Measurements from ENCODE around the gene POLR3F. TPM values are rescaled to one million over a fixed set of nuclear protein-coding genes. Genes with fewer than 3 reads are reported as not detected.
"Not testable (repeated sequence)": the region's sequence is repeated elsewhere in the genome, so short reads cannot be mapped to it uniquely, and the experiment has no call there.

The POLR3F gene
- total RNA-seq (2014; rRNA removed; shearing (Covaris generic)): 12.9 and 18.3 TPM in 2 replicates

GRCh38 chr20:18466894-18467730, at the start of gene POLR3F, which contains the start of gene DZANK1:
POLR3F (plus strand) TSS chr20:18467390; CDS start chr20:18467507, 117 bp downstream.
DZANK1 (minus strand) TSS chr20:18467030; CDS start chr20:18465358, 1,672 bp downstream.
- peak; percentile 95 for DNase-seq (ENCODE audit: low spot score)

DNA sequence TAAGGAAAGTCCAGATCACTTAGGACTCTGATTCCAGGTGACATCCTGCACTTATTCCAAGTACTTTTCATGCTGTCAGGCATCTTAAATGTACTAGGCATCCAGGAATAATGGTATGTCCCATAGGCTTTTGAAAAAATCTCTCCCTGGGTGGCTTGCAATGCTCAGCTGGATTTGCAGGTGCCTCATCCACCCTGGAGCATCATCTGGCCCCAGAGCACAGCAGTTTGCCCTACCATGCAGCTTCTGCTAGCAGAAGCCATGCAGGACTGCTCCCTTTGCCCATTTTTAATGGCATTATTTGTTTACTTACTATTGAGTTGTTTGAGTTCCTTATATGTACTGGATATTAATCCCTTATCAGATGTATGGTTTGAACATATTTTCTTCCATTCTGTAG, 45.6 kb upstream of the POLR3F start:
- DNase-seq (ENCODE audit: low spot score): no peak

GRCh38 chr20:18427214-18427613, 40.0 kb upstream of the POLR3F start:
- DNase-seq (ENCODE audit: low spot score): no peak

DNA sequence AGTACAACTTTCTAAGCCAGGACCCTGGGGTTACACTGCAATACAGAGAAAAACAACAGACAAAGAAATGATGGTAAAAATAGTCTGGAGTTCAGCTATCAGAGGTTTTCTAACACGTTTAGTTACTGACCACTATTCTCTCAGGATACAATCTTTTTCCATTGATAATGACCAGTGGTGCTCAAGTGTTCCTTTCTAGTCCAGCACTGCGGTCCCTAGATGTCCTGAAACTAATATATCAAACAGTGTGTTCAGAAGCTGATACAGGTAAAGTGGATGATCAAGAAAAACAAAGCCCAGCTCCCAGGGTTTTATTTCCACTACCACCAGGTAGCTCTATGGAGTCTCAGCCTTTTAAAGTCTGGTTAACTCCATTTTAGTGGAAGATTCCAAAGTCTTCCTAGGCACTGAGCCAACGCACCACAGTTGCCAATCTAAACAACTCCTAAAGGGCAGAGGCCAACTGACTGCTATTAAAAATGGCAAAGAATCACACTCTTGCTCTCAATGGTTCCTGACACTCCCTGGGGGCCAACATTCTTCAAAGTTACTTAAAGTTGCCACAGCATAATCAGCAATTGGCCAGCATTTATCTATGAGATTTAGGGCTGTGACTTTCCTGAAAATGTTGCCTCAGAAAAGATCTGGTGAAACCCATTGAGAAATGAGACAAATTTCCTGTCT, 38.6 kb upstream of the POLR3F start:
- DNase-seq (ENCODE audit: low spot score): peak; percentile 41

- no peak for DNase-seq (ENCODE audit: low spot score)
Observed at GRCh38 chr20:18430172-18430826, 36.9 kb upstream of the POLR3F start.

DNA sequence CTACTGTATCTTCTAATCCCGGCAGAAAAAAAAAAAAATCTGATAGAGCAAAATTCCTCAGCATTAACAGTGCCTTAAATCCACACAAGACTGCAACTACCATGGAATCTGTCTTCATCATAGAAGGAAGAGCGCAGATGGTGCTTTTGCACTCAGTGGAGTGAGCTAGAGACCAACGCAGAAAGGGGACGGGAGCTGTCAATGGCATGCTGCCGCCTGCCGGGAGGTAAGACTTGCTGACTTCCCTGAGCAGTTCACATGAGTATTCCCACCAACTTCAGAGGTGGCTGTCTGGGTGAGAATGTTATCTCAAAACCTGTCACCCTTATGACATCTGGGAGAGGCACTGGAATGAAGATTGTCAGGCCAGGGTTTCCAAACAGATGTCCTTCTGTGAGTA, 36.0 kb upstream of the POLR3F start:
- no peak for DNase-seq (ENCODE audit: low spot score)

DNA sequence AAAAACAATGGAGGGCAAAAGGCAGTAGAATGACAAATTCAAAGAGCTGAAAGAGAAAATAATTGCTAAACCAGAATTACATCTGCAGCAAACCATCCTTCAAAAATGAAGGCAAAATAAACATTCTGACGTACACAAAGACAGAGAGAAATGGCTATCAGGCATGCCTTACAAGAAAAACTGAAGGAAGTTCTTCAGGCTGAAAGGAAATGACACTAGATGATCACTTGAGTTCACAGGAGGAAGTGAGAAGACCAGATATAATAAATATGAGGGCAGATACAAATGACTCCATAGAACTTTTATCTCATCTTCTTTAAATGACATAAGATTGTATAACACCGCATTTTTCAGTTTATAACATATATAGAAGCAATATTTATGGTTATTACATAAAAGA, 30.3 kb upstream of the POLR3F start:
- DNase-seq (ENCODE audit: low spot score): no peak

GRCh38 chr20:18440403-18440802, 26.8 kb upstream of the POLR3F start:
- DNase-seq (ENCODE audit: low spot score): no peak

GRCh38 chr20:18443886-18444285, 23.3 kb upstream of the POLR3F start:
- no peak for DNase-seq (ENCODE audit: low spot score)

- DNase-seq (ENCODE audit: low spot score): no peak
Observed at GRCh38 chr20:18456600-18456999, 10.6 kb upstream of the POLR3F start.

- DNase-seq (ENCODE audit: low spot score): no peak
Observed at GRCh38 chr20:18465536-18466200, 1.5 kb upstream of the POLR3F start.

GRCh38 chr20:18466574-18466893, 656 bp upstream of the POLR3F start:
- no peak for DNase-seq (ENCODE audit: low spot score)

DNA sequence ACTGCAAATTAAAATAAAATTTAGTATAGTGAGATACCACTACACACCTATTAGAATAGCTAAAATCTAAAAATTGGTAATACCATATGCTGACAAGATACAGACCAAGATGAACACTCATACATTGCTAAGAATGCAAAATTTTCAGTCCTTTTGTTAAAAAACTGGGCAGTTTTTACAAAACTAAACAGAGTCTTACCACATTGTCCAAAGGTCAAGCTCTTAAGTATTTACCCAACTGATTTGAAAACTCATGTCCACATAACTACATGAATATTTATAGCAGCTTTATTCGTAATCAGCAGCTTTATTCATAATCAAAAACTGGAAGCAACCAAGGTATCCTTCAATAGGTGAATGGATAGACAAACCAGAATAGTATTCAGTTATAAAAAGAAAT, 10.0 kb downstream of the POLR3F start:
- no peak for DNase-seq (ENCODE audit: low spot score)

GRCh38 chr20:18477821-18478220, 10.6 kb downstream of the POLR3F start:
- DNase-seq (ENCODE audit: low spot score): no peak

GRCh38 chr20:18481596-18481995, 14.4 kb downstream of the POLR3F start:
- DNase-seq (ENCODE audit: low spot score): no peak

DNA sequence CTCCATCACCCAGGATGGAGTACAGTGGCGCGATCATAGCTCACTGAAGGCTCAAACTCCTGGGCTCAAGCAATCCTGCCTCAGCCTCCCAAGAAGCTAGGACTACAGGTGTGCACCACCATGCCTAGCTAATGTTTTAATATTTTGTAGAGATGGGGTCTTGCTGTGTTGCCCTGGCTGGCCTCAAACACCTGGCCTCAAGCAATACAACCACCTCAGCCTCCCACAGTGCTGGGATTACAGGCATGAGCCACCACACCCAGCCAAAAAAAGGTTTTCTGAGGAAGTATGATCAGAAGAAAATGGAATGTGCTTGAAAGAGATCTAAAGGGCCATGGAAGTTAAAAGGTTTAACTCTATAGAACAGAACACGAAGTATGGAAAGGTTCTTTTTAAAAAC, 21.1 kb downstream of the POLR3F start:
- no peak for DNase-seq (ENCODE audit: low spot score)

DNA sequence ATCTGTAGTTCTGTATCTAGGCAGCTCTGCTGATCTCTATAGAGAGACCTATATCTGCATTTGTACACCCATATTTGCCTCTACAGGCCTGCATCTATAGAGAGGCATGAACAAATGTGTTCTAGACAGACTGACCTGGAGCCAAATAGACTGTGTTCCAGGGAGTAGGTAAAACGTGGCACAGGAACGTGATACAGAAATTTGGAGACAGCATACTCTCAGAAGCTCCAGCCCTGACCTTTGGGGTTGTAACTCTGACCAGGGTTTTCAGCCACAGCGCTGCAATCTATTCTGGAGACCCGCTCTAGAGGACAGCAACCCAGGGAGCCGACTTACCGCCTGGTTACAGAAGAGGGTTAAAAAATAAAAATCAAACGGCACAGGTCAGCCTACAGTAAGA, 28.9 kb downstream of the POLR3F start:
- DNase-seq (ENCODE audit: low spot score): no peak

GRCh38 chr20:18496740-18497592, 29.8 kb downstream of the POLR3F start, which contains the start of gene RBBP9:
RBBP9 (minus strand) TSS chr20:18497225; CDS start chr20:18497167, 58 bp downstream.
- peak; percentile 75 for DNase-seq (ENCODE audit: low spot score)

DNA sequence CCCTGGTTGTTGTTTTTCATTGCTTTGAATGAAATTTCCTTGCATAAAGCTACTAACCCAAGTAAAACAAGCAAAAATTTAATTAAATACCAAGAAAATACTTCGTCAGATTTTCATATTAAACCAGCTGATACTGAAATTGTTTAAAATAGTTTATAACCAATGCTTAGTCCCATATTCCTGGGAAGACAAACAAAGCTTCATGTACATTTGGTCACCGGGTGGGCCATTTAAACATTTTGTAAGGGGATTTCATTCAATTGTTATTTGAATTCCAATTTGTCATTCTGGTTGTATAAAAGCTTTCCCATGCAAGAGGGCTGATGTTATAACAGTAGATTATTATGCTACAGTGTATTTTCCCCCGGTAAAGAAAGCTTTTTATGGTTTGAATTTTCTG, 30.4 kb downstream of the POLR3F start:
- DNase-seq (ENCODE audit: low spot score): no peak

DNA sequence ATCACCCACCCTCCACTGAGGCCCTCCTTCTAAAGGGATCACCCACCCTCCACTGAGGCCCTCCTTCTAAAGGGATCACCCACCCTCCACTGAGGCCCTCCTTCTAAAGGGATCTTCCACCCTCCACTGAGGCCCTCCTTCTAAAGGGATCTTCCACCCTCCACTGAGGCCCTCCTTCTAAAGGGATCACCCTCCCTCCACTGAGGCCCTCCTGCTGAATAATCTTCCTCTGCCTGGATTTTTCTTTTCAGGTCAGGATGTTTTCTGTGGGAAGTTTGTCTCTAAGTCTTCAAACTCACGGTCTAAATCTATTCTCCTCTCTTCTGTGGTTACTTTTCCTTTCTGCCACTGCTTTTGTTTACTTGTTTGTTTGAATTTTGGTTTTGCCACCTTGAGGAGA, 34.5 kb downstream of the POLR3F start:
- DNase-seq (ENCODE audit: low spot score): not testable (repeated sequence)

All from HT-29 (cell line).